Erythroblast (primary cell): ENCODE measurements around the gene CACNA1G.

Experiments used
- GATA1 ChIP-seq: IDR thresholded peaks from 2 replicates; pipeline ENCODE4 v1.6.1; 2011; ENCODE audit warnings: low read depth, mild to moderate bottlenecking, control low read depth, low read length, moderate library complexity
- POLR2A ChIP-seq: IDR thresholded peaks from 2 replicates; pipeline ENCODE4 v1.6.1; 2011; ENCODE audit warnings: mild to moderate bottlenecking, low read length

GRCh38 chr17:50635982-50636803, 75.7 kb downstream of the CACNA1G start:
- no peak for TF ChIP-seq POLR2A
- no peak for TF ChIP-seq GATA1
